HepG2 (cell line): ENCODE results near the gene EXOC3L4. TPM values are rescaled to one million over a fixed set of nuclear protein-coding genes. Genes with fewer than 3 reads are reported as not detected.

Source experiments
- DZIP1 ChIP-seq: sonication (generic); formaldehyde crosslinking; IDR thresholded peaks from 2 replicates; pipeline ENCODE4 v1.5.0; 2020; ENCODE audit warnings: mild to moderate bottlenecking, missing genetic modification reagents
- MED8 ChIP-seq: sonication (generic); formaldehyde crosslinking; IDR thresholded peaks from 2 replicates; pipeline ENCODE4 v1.8.1; 2023; ENCODE audit warnings: mild to moderate bottlenecking, missing genetic modification reagents; ENCODE audit not compliant: insufficient replicate concordance
- MXD3 ChIP-seq: IDR thresholded peaks from 2 replicates; pipeline ENCODE4 v1.6.1; 2016; ENCODE audit warnings: mild to moderate bottlenecking, missing biosample characterization, missing genetic modification reagents
- NR2F6 ChIP-seq, 2 experiments: IDR thresholded peaks; 2 replicates each; pipeline ENCODE4 v1.6.1; 2016; ENCODE audit warnings: antibody characterized with exemption in 1 of 2, mild to moderate bottlenecking in 1 of 2
- PHF21A ChIP-seq: sonication (generic); formaldehyde crosslinking; IDR thresholded peaks from 2 replicates; pipeline ENCODE4 v1.5.0; 2020; ENCODE audit warnings: mild to moderate bottlenecking, missing genetic modification reagents
- RFX5 ChIP-seq: IDR thresholded peaks from 2 replicates; pipeline ENCODE4 v1.6.1; 2011; ENCODE audit warnings: low read depth, low read length, improper control_type of control experiment
- RNF219 ChIP-seq: sonication (generic); formaldehyde crosslinking; IDR thresholded peaks from 2 replicates; pipeline ENCODE4 v1.5.0; 2020; ENCODE audit warnings: mild to moderate bottlenecking, missing genetic modification reagents
- ZBTB37 ChIP-seq: sonication (generic); formaldehyde crosslinking; IDR thresholded peaks from 2 replicates; pipeline ENCODE4 v1.4.0; 2020; ENCODE audit warnings: mild to moderate bottlenecking, missing genetic modification reagents
- ZNF337 ChIP-seq: sonication (generic); formaldehyde crosslinking; IDR thresholded peaks from 2 replicates; pipeline ENCODE4 v1.5.1; 2020; ENCODE audit warnings: missing genetic modification reagents, low read depth, mild to moderate bottlenecking, borderline replicate concordance
- polyA plus RNA-seq, 8 experiments: library from polyadenylated mRNA; depleted of rRNA in 3 of 8; stranded (reverse) in 7 of 8; unstranded in 1 of 8; fragments of >200 nt; fragmentation: Illumina TruSeq in 4 of 8; extraction: Trizol in 4 of 8; gene quantifications; 2 replicates each; pipeline versions ENCODE4 v1.2.1 to v1.2.3, GENCODE V29; 2011 to 2016; ENCODE audit warnings: low read depth in 4 of 8, missing spikeins in 1 of 8, mixed read lengths in 1 of 8; ENCODE audit not compliant: insufficient read depth in 1 of 8
- total RNA-seq, 5 experiments: library from RNA; depleted of rRNA; stranded (reverse); fragments of >200 nt; fragmentation: Illumina TruSeq; extraction: Trizol; gene quantifications; 2 replicates each; pipeline ENCODE4 v1.2.3, GENCODE V29; 2016; ENCODE audit warnings: low read depth in 1 of 5

EXOC3L4 gene
- total and polyA plus RNA-seq, 2 of the 13 experiments (the other 11 are each of a cell fraction or from before 2014, with no cell fraction given) = 11.8 to 27.0 TPM

GRCh38 chr14:103073876-103074728 lies 20.4 kb upstream of the EXOC3L4 start (continued):
- TF ChIP-seq NR2F6 (IDR thresholded peaks at IDR 0.05) (no peak; the same call in 1 of the 2 replicates), NR2F6 (CRISPR knock-in tag; IDR thresholded peaks at IDR 0.05) (0 out of 2 replicates have a peak, but pooled peaks have one; percentile 1), RFX5 (no peak), RNF219 (CRISPR knock-in tag) (no peak), ZNF337 (CRISPR knock-in tag) (0 out of 2 replicates have a peak, but pooled peaks have one; percentile 56), ZBTB37 (CRISPR knock-in tag) (no peak), PHF21A (CRISPR knock-in tag) (peak; percentile 9; the same call in 1 of the 2 replicates), DZIP1 (0 out of 2 replicates have a peak, but pooled peaks have one; percentile 12), MED8 (no peak), MXD3 (CRISPR knock-in tag) (no peak)
